ENCODE data around the gene ENTPD8.
A peak's percentile ranks its signal among the peaks of the same experiment; 100 is the strongest.
"Not testable (repeated sequence)": the region's sequence is repeated elsewhere in the genome, so short reads cannot be mapped to it uniquely, and the experiment has no call there.

Gene ENTPD8

DNA sequence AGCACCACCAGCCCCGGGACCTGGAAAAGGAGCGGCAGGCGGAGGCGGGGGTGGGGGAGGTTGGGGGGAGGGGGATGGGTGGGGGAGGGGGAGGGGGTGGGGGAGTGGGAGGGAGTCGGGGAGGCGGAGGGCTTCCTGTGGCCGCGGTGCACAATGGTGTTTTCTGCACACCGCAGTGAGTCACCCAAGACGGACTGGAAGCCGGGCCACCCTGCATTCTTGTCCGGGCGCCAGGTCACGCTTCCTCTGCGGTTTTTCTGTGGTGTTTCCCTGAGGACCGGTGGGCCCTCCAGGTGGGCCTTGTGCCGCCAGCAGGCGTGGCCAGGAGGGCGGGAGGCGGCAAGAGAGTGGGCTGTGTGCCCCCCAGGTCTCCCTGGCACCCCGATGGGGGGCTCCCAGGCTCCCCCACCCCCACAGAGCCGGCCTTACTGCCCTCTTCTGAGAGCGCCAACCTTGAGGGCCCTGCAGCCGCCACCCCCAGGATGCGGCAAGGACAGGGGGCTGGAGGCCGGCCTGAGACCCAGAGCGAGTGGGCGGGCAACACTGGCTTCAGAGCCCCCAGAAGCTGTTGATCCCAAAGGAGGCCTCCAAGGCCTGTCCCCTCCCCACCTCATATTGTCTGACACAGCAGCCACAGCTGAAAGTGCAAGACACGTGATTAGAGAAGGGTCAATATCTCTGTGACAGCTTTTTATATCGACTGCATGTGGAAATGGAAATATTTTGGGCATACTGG is 29.3 kb downstream of the ENTPD8 start:
- Histone ChIP-seq H3K27me3 (ENCODE audit: insufficient read depth, poor library complexity, severe bottlenecking) (no peaks in the 10 kb centered on the region), H3K4me3 (replicated peaks; ENCODE audit: insufficient read depth, low read length) (no peak overlapping the region; the same call in 1 of the 2 replicates), H3K27ac (replicated peaks) (0 out of 2 replicates have a peak overlapping the region, but pooled peaks have one; percentile 29)
- TF ChIP-seq SPI1 (IDR thresholded peaks at IDR 0.05; ENCODE audit: borderline replicate concordance, low read depth), result no peak
- TF ChIP-seq POLR2AphosphoS5 (IDR thresholded peaks at IDR 0.05; ENCODE audit: low read depth), result no peak
- no peak for TF ChIP-seq REST (IDR thresholded peaks at IDR 0.05; ENCODE audit: insufficient replicate concordance, low read depth)
- TF ChIP-seq GABPA (IDR thresholded peaks at IDR 0.05; ENCODE audit: low read depth), result no peak
- TF ChIP-seq CTCF (IDR thresholded peaks at IDR 0.05; ENCODE audit: insufficient read depth, low read length), result no peak
- peak; percentile 76 to 77 for DNase-seq (ENCODE audit: low read depth in 1 of 2, low spot score in 1 of 2)

DNA sequence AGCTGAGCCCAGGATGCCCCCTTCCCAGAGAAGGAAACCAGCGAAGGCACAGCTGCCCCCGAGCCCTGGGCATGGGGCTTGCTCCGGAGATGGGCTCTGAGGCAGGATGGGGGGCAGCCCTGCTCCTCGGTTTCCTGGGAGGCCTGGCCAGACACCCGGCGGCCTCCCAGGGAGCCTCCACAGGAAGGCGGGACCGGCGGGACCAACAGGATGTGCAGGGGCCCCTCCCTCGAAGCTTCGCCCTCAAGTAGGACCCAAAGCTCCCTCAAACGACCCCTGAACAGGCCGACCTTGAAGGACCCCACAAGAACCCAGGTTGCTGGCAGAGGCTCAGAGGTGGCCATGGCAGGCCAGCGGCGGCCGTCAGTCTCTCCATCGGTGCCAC is 29.9 kb downstream of the ENTPD8 start:
- no peak for TF ChIP-seq POLR2AphosphoS5 (IDR thresholded peaks at IDR 0.05; ENCODE audit: low read depth)
- no peak for TF ChIP-seq CTCF (IDR thresholded peaks at IDR 0.05; ENCODE audit: insufficient read depth, low read length)
- TF ChIP-seq REST (IDR thresholded peaks at IDR 0.05; ENCODE audit: insufficient replicate concordance, low read depth), result no peak
- TF ChIP-seq SPI1 (IDR thresholded peaks at IDR 0.05; ENCODE audit: borderline replicate concordance, low read depth), result no peak
- TF ChIP-seq GABPA (IDR thresholded peaks at IDR 0.05; ENCODE audit: low read depth), result no peak
- Histone ChIP-seq H3K27me3 (ENCODE audit: insufficient read depth, poor library complexity, severe bottlenecking) (no peaks in the 10 kb centered on the region), H3K27ac (replicated peaks) (no peak overlapping the region), H3K4me3 (replicated peaks; ENCODE audit: insufficient read depth, low read length) (no peak overlapping the region; the same call in 1 of the 2 replicates)
- no peak for DNase-seq (ENCODE audit: low read depth in 1 of 2, low spot score in 1 of 2)

DNA sequence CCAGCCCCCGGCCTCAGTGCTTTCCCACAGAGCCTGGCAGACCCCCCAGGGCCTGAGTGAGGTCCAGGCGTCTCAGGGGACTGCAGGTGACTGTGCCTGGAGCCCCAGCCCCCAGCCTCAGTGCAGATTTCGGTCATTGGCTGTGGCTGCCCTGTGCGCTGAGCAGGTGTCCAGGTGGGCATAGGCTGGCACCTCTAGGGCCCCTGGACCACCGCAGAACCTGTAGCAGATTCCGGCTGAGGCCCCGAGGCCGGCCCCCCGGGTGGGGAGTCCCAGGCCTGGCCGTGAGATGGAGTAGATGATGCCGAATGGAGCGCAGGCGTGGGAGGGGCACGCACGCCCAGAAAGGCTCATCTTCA is 30.3 kb downstream of the ENTPD8 start:
- no peak for DNase-seq (ENCODE audit: low read depth in 1 of 2, low spot score in 1 of 2)
- TF ChIP-seq SPI1 (IDR thresholded peaks at IDR 0.05; ENCODE audit: borderline replicate concordance, low read depth), result no peak
- TF ChIP-seq POLR2AphosphoS5 (IDR thresholded peaks at IDR 0.05; ENCODE audit: low read depth), result no peak
- no peak for TF ChIP-seq REST (IDR thresholded peaks at IDR 0.05; ENCODE audit: insufficient replicate concordance, low read depth)
- TF ChIP-seq GABPA (IDR thresholded peaks at IDR 0.05; ENCODE audit: low read depth), result no peak
- no peak for TF ChIP-seq CTCF (IDR thresholded peaks at IDR 0.05; ENCODE audit: insufficient read depth, low read length)
- H3K4me3 ChIP-seq (replicated peaks; ENCODE audit: insufficient read depth, low read length), result no peak overlapping the region
- H3K27ac ChIP-seq (replicated peaks), result no peak overlapping the region
- H3K27me3 ChIP-seq (ENCODE audit: insufficient read depth, poor library complexity, severe bottlenecking), result no peaks in the 10 kb centered on the region

GRCh38 chr9:137410236-137410890 is 30.8 kb downstream of the ENTPD8 start:
- not testable (repeated sequence) for H3K27ac ChIP-seq (replicated peaks); H3K4me3 ChIP-seq (replicated peaks; ENCODE audit: insufficient read depth, low read length); DNase-seq (ENCODE audit: low read depth in 1 of 2, low spot score in 1 of 2); H3K27me3 ChIP-seq (ENCODE audit: insufficient read depth, poor library complexity, severe bottlenecking)
